NCI-H1694 treated with DMSO at 0.1 percent for 48 hours (cell line): ENCODE results near the gene FAM184B.

Experiments used
- DNase-seq: peaks from one replicate; lab custom pipeline; 2025; lab: John Stamatoyannopoulos, UW

The FAM184B gene

GRCh38 chr4:17773135-17773698 is 8.2 kb downstream of the FAM184B start:
- no peak for DNase-seq

DNA sequence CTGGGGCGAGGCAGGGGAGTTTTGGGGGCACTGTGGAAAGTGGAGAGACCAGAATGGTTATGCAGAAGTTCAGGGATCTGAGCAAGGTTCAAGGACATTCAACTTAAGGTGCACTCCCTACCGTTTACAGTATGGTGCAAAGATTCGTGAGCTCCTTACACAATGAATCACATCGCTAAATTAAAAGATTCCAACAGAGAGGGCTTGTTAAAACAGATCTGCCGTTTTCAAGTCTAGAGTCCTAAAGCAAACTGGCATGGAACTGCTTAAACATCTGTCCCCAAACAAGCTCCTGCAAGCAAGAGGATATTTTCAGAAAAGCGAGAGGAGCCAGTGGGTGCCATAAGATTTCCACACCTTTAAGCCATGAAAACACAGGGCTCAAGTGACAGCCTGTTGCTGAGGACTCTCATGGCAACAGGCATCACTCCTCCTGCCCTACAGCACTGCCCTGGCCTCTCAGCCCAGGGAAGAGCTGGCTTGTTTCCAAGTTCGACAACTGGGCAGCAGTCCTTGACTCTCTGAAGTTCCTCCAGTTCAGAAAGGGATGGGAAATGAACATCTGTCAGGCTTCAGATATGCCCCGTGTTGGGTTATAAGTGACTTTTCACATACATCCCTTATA is 10.0 kb downstream of the FAM184B start:
- DNase-seq: no peak

DNA sequence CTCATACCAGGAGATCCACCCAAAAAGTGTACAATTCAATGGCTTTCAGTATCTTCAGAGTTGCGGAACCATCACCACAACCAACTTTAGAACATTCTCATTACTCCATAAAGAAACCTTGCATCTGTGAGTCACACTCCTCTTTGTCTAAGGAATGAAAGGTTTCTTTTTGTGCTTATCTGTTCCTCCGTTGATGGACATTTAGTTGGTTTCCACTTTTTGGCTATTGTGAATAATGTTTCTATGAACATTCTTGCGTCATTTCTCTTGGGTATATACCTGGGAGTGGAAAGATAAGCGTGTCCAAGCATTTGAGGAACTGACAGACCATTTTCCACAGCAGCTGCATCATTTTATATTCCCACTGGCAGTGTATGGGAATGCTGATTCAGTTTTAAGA is 10.6 kb downstream of the FAM184B start:
- no peak for DNase-seq

DNA sequence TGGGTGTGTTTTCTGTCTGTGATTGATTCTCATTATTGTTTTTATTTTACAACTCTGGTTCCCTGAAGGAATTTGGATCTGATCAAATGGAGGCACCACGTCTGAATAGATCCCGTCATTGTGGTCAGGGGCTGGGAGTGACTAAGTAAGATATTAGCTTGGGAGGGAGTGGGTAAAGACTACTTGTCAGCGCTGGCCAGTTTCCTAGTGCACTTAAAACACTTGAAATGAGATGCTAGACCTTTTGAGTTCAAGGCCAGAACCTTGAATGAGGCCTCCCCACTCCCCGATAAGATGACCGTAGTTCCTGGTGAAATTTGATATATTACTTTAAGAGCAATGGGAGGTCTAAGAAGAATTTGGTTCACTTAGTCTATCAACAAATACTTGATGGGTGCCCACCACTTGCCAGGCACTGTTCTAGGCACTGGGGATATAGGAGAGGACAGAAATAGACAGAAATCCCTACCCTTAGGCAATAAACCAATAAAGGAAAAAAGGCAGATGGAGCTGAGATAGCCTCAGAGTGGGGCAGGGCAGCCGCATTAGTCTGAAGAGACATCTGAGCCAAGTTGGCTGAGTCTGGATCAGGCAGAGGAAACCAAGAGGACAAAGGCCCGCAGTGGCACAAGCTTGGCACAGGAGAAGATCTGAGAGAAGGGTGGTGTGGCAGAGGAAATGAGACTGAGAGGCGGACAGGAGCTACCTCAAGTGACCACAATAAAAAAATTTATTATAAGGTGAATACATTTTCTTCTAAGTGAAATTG is 11.8 kb downstream of the FAM184B start:
- DNase-seq: no peak

GRCh38 chr4:17766826-17767458 is 14.5 kb downstream of the FAM184B start:
- DNase-seq: no peak

- no peak for DNase-seq
Measured at GRCh38 chr4:17765514-17766286, 15.7 kb downstream of the FAM184B start.

DNA sequence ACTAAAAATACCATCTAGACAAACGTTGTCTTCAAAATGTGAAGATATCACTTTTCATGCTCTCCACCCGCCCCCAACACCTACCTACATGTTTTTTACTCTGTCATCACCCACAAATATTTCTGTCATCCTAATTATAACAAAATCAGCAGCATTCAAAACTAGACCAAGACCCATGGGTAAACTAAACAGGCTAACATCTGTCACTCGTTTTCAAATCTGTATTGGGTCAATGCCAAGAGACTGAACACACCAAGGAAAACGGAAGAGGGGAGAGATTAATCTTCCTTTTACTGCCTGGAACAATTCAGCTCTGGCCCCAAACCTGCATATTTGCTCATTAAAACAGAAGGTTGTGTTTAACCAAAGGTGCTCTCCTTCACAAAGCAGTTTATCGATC is 17.5 kb downstream of the FAM184B start:
- DNase-seq: peak; percentile 84

DNA sequence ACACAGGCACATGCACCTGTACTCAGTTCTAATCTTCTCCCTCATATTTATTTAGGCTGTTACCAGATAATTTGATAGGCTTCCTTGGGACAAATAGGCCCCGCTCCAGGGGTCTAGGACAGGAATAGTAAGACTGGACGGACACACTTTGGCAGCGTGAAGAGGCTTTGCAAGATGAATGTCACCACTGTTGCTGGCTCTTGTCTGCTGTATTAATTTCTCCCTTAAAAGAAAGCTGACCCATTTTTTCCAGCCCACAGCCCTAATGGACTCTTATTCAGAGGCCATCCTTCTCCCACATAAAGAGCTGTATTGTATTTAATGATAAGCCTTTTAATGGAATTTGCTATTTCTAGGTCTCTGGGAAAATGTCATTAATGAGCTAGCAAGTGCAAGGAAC is 18.0 kb downstream of the FAM184B start:
- DNase-seq: no peak

DNA sequence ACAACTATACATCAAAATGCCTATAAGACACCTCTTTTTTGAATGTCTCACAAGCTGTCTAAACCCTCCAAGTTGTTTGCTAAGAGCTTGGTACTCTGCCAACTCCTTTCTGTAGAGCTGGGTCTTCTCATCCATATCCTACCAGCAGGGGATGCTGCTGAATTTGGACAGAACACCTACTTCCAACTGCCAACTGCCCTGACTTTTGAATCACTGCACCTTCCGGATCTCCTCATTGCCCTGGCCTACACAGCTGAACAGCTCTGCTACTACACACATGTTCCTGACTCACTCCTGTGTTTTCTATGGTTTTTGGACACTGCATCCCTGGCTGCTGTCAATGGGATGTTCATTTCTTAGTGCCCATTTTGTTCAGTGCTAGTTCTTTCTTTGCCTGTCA is 18.7 kb downstream of the FAM184B start:
- peak; percentile 34 for DNase-seq

- DNase-seq: no peak
Measured at GRCh38 chr4:17761062-17761461, 20.4 kb downstream of the FAM184B start.

- DNase-seq: no peak
Measured at GRCh38 chr4:17760626-17761025, 20.8 kb downstream of the FAM184B start.

GRCh38 chr4:17758485-17758884 is 22.9 kb downstream of the FAM184B start:
- DNase-seq: peak; percentile 64

- no peak for DNase-seq
Measured at GRCh38 chr4:17757621-17758020, 23.8 kb downstream of the FAM184B start.

GRCh38 chr4:17753646-17754045 is 27.8 kb downstream of the FAM184B start:
- no peak for DNase-seq

DNA sequence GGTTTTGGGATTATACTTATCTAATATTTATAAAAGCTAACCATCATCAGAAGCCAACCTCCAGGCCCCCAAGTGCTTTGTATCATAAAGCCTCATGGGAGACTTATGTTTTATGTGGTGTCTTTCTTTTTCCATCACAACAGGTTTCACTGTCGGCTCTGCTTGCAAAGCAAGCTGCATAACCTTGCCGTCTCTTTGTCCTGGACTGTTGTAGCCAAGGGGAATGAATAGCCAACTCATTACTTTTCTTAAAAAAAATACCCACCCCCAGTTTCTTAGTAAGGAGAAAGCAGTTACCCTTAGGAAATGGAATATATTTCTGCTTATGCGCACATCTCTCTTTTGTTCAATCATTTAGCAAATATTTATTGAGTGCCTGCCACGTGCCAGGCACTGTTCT is 40.7 kb downstream of the FAM184B start:
- no peak for DNase-seq

DNA sequence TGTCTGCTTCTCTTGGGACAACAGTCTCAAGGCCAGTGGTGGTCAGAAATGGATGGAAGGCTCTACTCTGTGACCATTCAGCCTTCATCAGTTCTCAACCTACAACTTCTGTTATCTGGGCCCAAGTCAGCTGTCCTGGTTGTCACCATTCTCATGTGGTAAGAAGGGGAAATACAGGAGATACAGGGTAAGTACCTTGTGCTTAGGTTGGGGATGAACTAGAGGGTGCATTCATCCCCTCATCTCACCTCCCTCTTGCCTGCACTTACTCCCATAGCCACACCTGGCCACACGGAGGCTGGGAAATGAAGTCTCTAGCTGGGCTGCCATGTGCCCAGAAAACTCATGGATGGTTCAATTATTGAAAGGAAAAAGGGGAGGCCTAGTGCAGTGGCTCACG is 44.9 kb downstream of the FAM184B start:
- no peak for DNase-seq

- no peak for DNase-seq
Measured at GRCh38 chr4:17726911-17727310, 54.5 kb downstream of the FAM184B start.

DNA sequence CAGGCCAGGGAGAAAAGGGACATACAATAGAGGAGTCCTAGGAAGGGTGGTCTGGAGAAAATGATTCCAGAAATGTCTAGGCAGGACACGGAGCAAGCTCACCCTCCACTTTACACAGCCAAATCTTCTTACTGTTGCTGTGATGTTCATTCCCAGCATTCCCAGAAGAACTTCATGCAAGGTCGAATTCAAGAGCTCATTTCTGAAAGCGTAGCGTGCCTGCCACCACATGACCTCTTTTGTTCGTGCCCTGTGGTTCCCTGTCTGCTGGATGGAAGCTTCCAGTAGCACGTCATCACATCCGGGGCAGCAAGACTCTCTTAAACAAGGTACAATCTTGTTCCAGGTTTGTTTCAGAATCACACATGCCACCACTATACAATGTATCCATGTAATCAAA is 57.8 kb downstream of the FAM184B start:
- no peak for DNase-seq

- peak; percentile 62 for DNase-seq
Measured at GRCh38 chr4:17722356-17722700, 59.1 kb downstream of the FAM184B start.

GRCh38 chr4:17721496-17722355 is 59.7 kb downstream of the FAM184B start:
- DNase-seq: peak; percentile 62

DNA sequence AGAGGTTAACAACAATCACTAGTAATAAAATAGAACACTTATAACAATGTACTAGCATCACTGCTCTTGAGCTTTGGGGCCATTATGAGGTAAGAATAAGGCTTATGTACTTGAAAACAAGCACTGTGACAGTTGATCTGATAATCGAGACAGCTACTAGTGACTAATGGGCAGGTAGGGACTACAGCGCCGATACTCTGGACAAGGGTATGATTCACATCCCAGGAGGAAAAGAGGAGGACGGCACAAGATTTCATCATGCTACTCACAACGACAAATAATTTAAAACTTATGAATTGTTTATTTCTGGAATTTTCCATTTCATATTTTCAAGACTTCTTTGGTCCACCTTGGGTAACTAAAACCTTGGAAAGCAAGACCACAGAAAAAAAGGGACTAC is 62.3 kb downstream of the FAM184B start:
- DNase-seq: no peak
